Measurements from ENCODE around the gene SYNE3.

The SYNE3 gene

GRCh38 chr14:95487669-95488084 lies 28.8 kb downstream of the SYNE3 start:
- no peak for DNase-seq

- DNase-seq, result no peak
Observed at GRCh38 chr14:95486875-95487668, 29.4 kb downstream of the SYNE3 start.

- DNase-seq, result no peak
Observed at GRCh38 chr14:95485222-95485819, 31.1 kb downstream of the SYNE3 start.

GRCh38 chr14:95484296-95484695 lies 32.2 kb downstream of the SYNE3 start:
- DNase-seq, result no peak

GRCh38 chr14:95483309-95484165 lies 32.9 kb downstream of the SYNE3 start:
- DNase-seq, result peak; percentile 69

- DNase-seq, result no peak
Observed at GRCh38 chr14:95482627-95483308, 33.7 kb downstream of the SYNE3 start.

- DNase-seq, result no peak
Observed at GRCh38 chr14:95481391-95482022, 34.9 kb downstream of the SYNE3 start.

GRCh38 chr14:95480887-95481226 lies 35.6 kb downstream of the SYNE3 start:
- no peak for DNase-seq

- DNase-seq, result no peak
Observed at GRCh38 chr14:95480109-95480886, 36.2 kb downstream of the SYNE3 start.

GRCh38 chr14:95479494-95479893 lies 37.0 kb downstream of the SYNE3 start:
- DNase-seq, result no peak

- no peak for DNase-seq
Observed at GRCh38 chr14:95478818-95479217, 37.6 kb downstream of the SYNE3 start.

GRCh38 chr14:95478309-95478708 lies 38.1 kb downstream of the SYNE3 start:
- DNase-seq, result no peak

GRCh38 chr14:95477411-95478269 lies 38.8 kb downstream of the SYNE3 start:
- no peak for DNase-seq

- DNase-seq, result no peak
Observed at GRCh38 chr14:95476747-95477146, 39.7 kb downstream of the SYNE3 start.

- DNase-seq, result no peak
Observed at GRCh38 chr14:95475540-95476240, 40.8 kb downstream of the SYNE3 start.

- DNase-seq, result no peak
Observed at GRCh38 chr14:95474941-95475340, 41.5 kb downstream of the SYNE3 start.

- no peak for DNase-seq
Observed at GRCh38 chr14:95474486-95474885, 42.0 kb downstream of the SYNE3 start.

GRCh38 chr14:95472819-95473251 lies 43.6 kb downstream of the SYNE3 start:
- DNase-seq, result no peak

GRCh38 chr14:95471476-95471875 lies 45.0 kb downstream of the SYNE3 start:
- DNase-seq, result peak; percentile 59

- DNase-seq, result no peak
Observed at GRCh38 chr14:95471016-95471415, 45.4 kb downstream of the SYNE3 start.

Data from right forelimb (tissue), 1 donor.